Measurements from ENCODE around the gene FBXO17. TPM values are rescaled to one million over a fixed set of nuclear protein-coding genes. Genes with fewer than 3 reads are reported as not detected.
"Not testable (repeated sequence)": the region's sequence is repeated elsewhere in the genome, so short reads cannot be mapped to it uniquely, and the experiment has no call there.

FBXO17 gene
- polyA plus RNA-seq, 1 donor from 2014 or later, result not detected

- H3K9ac ChIP-seq (ENCODE audit: low read length), result no peak overlapping the region
- no peaks in the 10 kb centered on the region for H3K36me3 ChIP-seq (ENCODE audit: insufficient read depth, low read length)
- H3K9me2 ChIP-seq (ENCODE audit: insufficient read depth, low read length), result no peaks in the 10 kb centered on the region
- no peaks in the 10 kb centered on the region for H3F3A ChIP-seq (ENCODE audit: insufficient read depth, low read length, poor library complexity, severe bottlenecking)
- H2AFZ ChIP-seq (ENCODE audit: low read depth, low read length), result no peak overlapping the region
- no peak overlapping the region for H3K4me3 ChIP-seq (ENCODE audit: low read length)
- no peak overlapping the region for H3K4me2 ChIP-seq (ENCODE audit: low read length)
- H3K27me3 ChIP-seq (ENCODE audit: insufficient read depth, low read depth, low read length), result no peaks in the 10 kb centered on the region
- no peaks in the 10 kb centered on the region for H3K9me3 ChIP-seq (ENCODE audit: low read length)
- no peaks in the 10 kb centered on the region for H4K20me1 ChIP-seq (ENCODE audit: insufficient read depth)
- no peak overlapping the region for H3K27ac ChIP-seq (ENCODE audit: low read length)
- H3K79me2 ChIP-seq (replicated peaks; ENCODE audit: insufficient read depth, low read length), result no peaks in the 10 kb centered on the region
- TF ChIP-seq MXI1 (conservative IDR thresholded peaks at IDR 0.05; ENCODE audit: poor library complexity, severe bottlenecking), result no peak
- TF ChIP-seq SMC3 (conservative IDR thresholded peaks at IDR 0.05; ENCODE audit: poor library complexity), result no peak
- TF ChIP-seq POLR2AphosphoS5 (IDR thresholded peaks at IDR 0.05), result no peak
- no peak for TF ChIP-seq TAF1 (IDR thresholded peaks at IDR 0.05; ENCODE audit: low read depth)
- no peak for TF ChIP-seq RAD21 (conservative IDR thresholded peaks at IDR 0.05)
- TF ChIP-seq REST (IDR thresholded peaks at IDR 0.05; ENCODE audit: borderline replicate concordance), result no peak
- TF ChIP-seq EZH2 (IDR thresholded peaks at IDR 0.05; ENCODE audit: borderline replicate concordance, insufficient read depth, low read length, poor library complexity, severe bottlenecking), result no peak
- no peak for TF ChIP-seq CTCF (IDR thresholded peaks at IDR 0.05; ENCODE audit: poor library complexity, severe bottlenecking)
- no peak for TF ChIP-seq EP300 (conservative IDR thresholded peaks at IDR 0.05; ENCODE audit: poor library complexity, severe bottlenecking)
Measured at GRCh38 chr19:39001041-39001440, 25.5 kb upstream of the FBXO17 start.

- H3K4me3 ChIP-seq (ENCODE audit: low read length); H2AFZ ChIP-seq (ENCODE audit: low read depth, low read length); H3K4me2 ChIP-seq (ENCODE audit: low read length); H4K20me1 ChIP-seq (ENCODE audit: insufficient read depth); H3K9me3 ChIP-seq (ENCODE audit: low read length); H3K36me3 ChIP-seq (ENCODE audit: insufficient read depth, low read length); H3K27ac ChIP-seq (ENCODE audit: low read length); H3K79me2 ChIP-seq (replicated peaks; ENCODE audit: insufficient read depth, low read length); H3F3A ChIP-seq (ENCODE audit: insufficient read depth, low read length, poor library complexity, severe bottlenecking); H3K9me2 ChIP-seq (ENCODE audit: insufficient read depth, low read length); H3K9ac ChIP-seq (ENCODE audit: low read length); H3K27me3 ChIP-seq (ENCODE audit: insufficient read depth, low read depth, low read length): not testable (repeated sequence)
Measured at GRCh38 chr19:38997576-38997975, 22.0 kb upstream of the FBXO17 start.

- no peak overlapping the region for H3K4me2 ChIP-seq (ENCODE audit: low read length)
- no peak overlapping the region for H3K9ac ChIP-seq (ENCODE audit: low read length)
- H3K4me3 ChIP-seq (ENCODE audit: low read length), result no peak overlapping the region
- H3K27me3 ChIP-seq (ENCODE audit: insufficient read depth, low read depth, low read length), result no peaks in the 10 kb centered on the region
- H3K27ac ChIP-seq (ENCODE audit: low read length), result no peak overlapping the region
- H4K20me1 ChIP-seq (ENCODE audit: insufficient read depth), result no peaks in the 10 kb centered on the region
- no peaks in the 10 kb centered on the region for H3F3A ChIP-seq (ENCODE audit: insufficient read depth, low read length, poor library complexity, severe bottlenecking)
- no peaks in the 10 kb centered on the region for H3K79me2 ChIP-seq (replicated peaks; ENCODE audit: insufficient read depth, low read length)
- no peaks in the 10 kb centered on the region for H3K9me3 ChIP-seq (ENCODE audit: low read length)
- no peaks in the 10 kb centered on the region for H3K9me2 ChIP-seq (ENCODE audit: insufficient read depth, low read length)
- no peaks in the 10 kb centered on the region for H3K36me3 ChIP-seq (ENCODE audit: insufficient read depth, low read length)
- TF ChIP-seq CTCF (IDR thresholded peaks at IDR 0.05; ENCODE audit: poor library complexity, severe bottlenecking), result no peak
- no peak for TF ChIP-seq REST (IDR thresholded peaks at IDR 0.05; ENCODE audit: borderline replicate concordance)
- H2AFZ ChIP-seq (ENCODE audit: low read depth, low read length), result no peak overlapping the region
Measured at GRCh38 chr19:38993271-38993670, 17.7 kb upstream of the FBXO17 start.

Measured in neural cell (in vitro differentiated cells).